WTC11 (cell line): ENCODE measurements around the gene IL13RA1. TPM values are rescaled to one million over a fixed set of nuclear protein-coding genes. Genes with fewer than 3 reads are reported as not detected.

Source experiments
- ATAC-seq: fragments of 200-7000 bp; cut with Tn5 transposase; 2 replicates; pipeline ENCODE4 v1.10.0; 2021; ENCODE audit warnings: mild to moderate bottlenecking, moderate library complexity
- CTCF ChIA-PET: fragments of 300-600 bp; sonication (Branson Sonifier 250); formaldehyde crosslinking; loops from one replicate; lab custom pipeline; 2021; ENCODE audit warnings: antibody characterized with exemption; lab: Charles Lee
- POLR2A ChIA-PET: fragments of 350-600 bp; sonication (Branson Sonifier 250); formaldehyde crosslinking; loops from one replicate; lab custom pipeline; 2021; ENCODE audit warnings: antibody characterized with exemption; lab: Charles Lee
- DNase-seq: peaks from one replicate; pipeline ENCODE4 v3.0.0; 2021; ENCODE audit warnings: low spot score
- H3K27ac Mint-ChIP-seq: 2 replicates; pipeline ENCODE4 v1.8.0; 2021; ENCODE audit warnings: mixed read lengths
- H3K27me3 Mint-ChIP-seq: 2 replicates; pipeline ENCODE4 v1.8.0; 2021; ENCODE audit warnings: low read depth, mild to moderate bottlenecking, moderate library complexity, mixed read lengths
- H3K36me3 Mint-ChIP-seq: 2 replicates; pipeline ENCODE4 v1.8.0; 2021; ENCODE audit warnings: mixed read lengths
- H3K4me1 Mint-ChIP-seq: 2 replicates; pipeline ENCODE4 v1.8.0; 2022; ENCODE audit warnings: mixed read lengths
- H3K4me3 Mint-ChIP-seq: 2 replicates; pipeline ENCODE4 v1.8.0; 2021; ENCODE audit warnings: mild to moderate bottlenecking, moderate library complexity, mixed read lengths
- H3K9me3 Mint-ChIP-seq: 2 replicates; pipeline ENCODE4 v1.8.0; 2021; ENCODE audit warnings: mixed read lengths
- CREB1 ChIP-seq: sonication (generic); formaldehyde crosslinking; IDR thresholded peaks from 2 replicates; pipeline ENCODE4 v1.8.0; 2023; ENCODE audit warnings: mild to moderate bottlenecking, missing genetic modification reagents
- GRHL2 ChIP-seq: fragments of 250-450 bp; sonication (Bioruptor Pico); IDR thresholded peaks from 2 replicates; pipeline ENCODE4 v1.8.0; 2022; ENCODE audit warnings: mild to moderate bottlenecking, moderate library complexity; ENCODE audit not compliant: insufficient replicate concordance, severe bottlenecking
- KAT7 ChIP-seq: sonication (generic); formaldehyde crosslinking; IDR thresholded peaks from 2 replicates; pipeline ENCODE4 v1.8.1; 2023; ENCODE audit warnings: missing genetic modification reagents, mild to moderate bottlenecking, borderline replicate concordance
- SMAD4 ChIP-seq: sonication (generic); formaldehyde crosslinking; IDR thresholded peaks from 2 replicates; pipeline ENCODE4 v1.8.0; 2022; ENCODE audit warnings: mild to moderate bottlenecking, missing genetic modification reagents
- TP53 ChIP-seq: sonication (generic); formaldehyde crosslinking; IDR thresholded peaks from 2 replicates; pipeline ENCODE4 v1.8.1; 2023; ENCODE audit warnings: mild to moderate bottlenecking, missing genetic modification reagents
- ZBTB21 ChIP-seq: sonication (generic); formaldehyde crosslinking; IDR thresholded peaks from 2 replicates; pipeline ENCODE4 v1.8.1; 2023; ENCODE audit warnings: mild to moderate bottlenecking, missing genetic modification reagents, borderline replicate concordance
- ZNF121 ChIP-seq: sonication (generic); formaldehyde crosslinking; IDR thresholded peaks from 2 replicates; pipeline ENCODE4 v1.8.0; 2023; ENCODE audit warnings: missing genetic modification reagents
- ZNF317 ChIP-seq: sonication (generic); formaldehyde crosslinking; IDR thresholded peaks from 2 replicates; pipeline ENCODE4 v1.8.1; 2023; ENCODE audit warnings: low read depth, mild to moderate bottlenecking, moderate library complexity, missing genetic modification reagents, borderline replicate concordance
- ZNF416 ChIP-seq: fragments of 250-450 bp; sonication (Bioruptor Pico); IDR thresholded peaks from 2 replicates; pipeline ENCODE4 v1.9.0; 2021; ENCODE audit warnings: mild to moderate bottlenecking, inconsistent platforms
- total RNA-seq: library from RNA; stranded (reverse); gene quantifications from 3 replicates; pipeline ENCODE4 v1.2.3, GENCODE V29; 2021
- TF ChIP-seq, protein P1 (sequence below): fragments of 250-450 bp; sonication (Bioruptor Pico); IDR thresholded peaks from 2 replicates; pipeline ENCODE4 v1.8.0; 2021; ENCODE audit warnings: mild to moderate bottlenecking
- TF ChIP-seq, protein P2 (sequence below): sonication (generic); formaldehyde crosslinking; IDR thresholded peaks from 2 replicates; pipeline ENCODE4 v1.8.0; 2023; ENCODE audit warnings: missing genetic modification reagents, mild to moderate bottlenecking, borderline replicate concordance
- TF ChIP-seq, protein P3 (sequence below): sonication (generic); formaldehyde crosslinking; IDR thresholded peaks from 2 replicates; pipeline ENCODE4 v1.8.1; 2023; ENCODE audit warnings: mild to moderate bottlenecking, missing genetic modification reagents, moderate library complexity
- TF ChIP-seq, protein P4 (sequence below): sonication (generic); formaldehyde crosslinking; conservative IDR thresholded peaks from 2 replicates; pipeline ENCODE4 v1.8.1; 2022; ENCODE audit warnings: mild to moderate bottlenecking, missing genetic modification reagents
- TF ChIP-seq, protein P5 (sequence below): sonication (generic); formaldehyde crosslinking; IDR thresholded peaks from 2 replicates; pipeline ENCODE4 v1.8.1; 2023; ENCODE audit warnings: mild to moderate bottlenecking, missing genetic modification reagents, borderline replicate concordance

IL13RA1 gene
- total RNA-seq, 1 experiment from 2014 or later, result 11.1 TPM

DNA sequence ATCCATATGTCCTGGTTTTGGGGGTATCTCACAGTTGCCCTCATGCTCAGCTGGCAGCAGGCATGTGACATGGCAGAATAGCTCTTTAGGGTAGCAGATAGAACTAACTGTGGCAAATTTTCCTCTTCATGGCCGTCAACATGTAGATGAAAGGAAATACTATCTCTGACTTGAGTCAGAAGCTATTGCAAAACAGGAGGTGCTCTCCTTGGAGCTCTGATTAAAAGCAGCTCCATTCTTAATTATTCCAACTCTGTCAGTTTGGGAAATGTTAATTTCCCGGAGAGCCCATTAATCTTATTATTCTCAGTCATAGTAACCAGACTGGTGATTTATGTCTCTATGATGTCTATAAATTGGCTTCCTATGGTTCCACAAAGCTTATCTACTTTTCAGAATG is 18.2 kb downstream of the IL13RA1 start:
- H3K4me3 Mint-ChIP-seq, result no peak overlapping the region
- ChIA-PET CTCF (no interaction called here), POLR2A (no interaction called here)
- H3K27me3 Mint-ChIP-seq, result peaks cover 12% of the 10 kb centered on the region
- peaks cover 23% of the 10 kb centered on the region for H3K4me1 Mint-ChIP-seq
- no peak overlapping the region for H3K27ac Mint-ChIP-seq
- DNase-seq, result no peak
- TF ChIP-seq, protein P1, sequence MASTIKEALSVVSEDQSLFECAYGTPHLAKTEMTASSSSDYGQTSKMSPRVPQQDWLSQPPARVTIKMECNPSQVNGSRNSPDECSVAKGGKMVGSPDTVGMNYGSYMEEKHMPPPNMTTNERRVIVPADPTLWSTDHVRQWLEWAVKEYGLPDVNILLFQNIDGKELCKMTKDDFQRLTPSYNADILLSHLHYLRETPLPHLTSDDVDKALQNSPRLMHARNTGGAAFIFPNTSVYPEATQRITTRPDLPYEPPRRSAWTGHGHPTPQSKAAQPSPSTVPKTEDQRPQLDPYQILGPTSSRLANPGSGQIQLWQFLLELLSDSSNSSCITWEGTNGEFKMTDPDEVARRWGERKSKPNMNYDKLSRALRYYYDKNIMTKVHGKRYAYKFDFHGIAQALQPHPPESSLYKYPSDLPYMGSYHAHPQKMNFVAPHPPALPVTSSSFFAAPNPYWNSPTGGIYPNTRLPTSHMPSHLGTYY (CRISPR knock-in tag), result no peak
- TF ChIP-seq ZNF416 (CRISPR knock-in tag), result no peak
- TF ChIP-seq GRHL2, result no peak
- no peak for TF ChIP-seq TP53 (CRISPR knock-in tag)
- TF ChIP-seq KAT7, result no peak
- no peak for TF ChIP-seq ZNF121 (CRISPR knock-in tag)
- TF ChIP-seq, protein P2, sequence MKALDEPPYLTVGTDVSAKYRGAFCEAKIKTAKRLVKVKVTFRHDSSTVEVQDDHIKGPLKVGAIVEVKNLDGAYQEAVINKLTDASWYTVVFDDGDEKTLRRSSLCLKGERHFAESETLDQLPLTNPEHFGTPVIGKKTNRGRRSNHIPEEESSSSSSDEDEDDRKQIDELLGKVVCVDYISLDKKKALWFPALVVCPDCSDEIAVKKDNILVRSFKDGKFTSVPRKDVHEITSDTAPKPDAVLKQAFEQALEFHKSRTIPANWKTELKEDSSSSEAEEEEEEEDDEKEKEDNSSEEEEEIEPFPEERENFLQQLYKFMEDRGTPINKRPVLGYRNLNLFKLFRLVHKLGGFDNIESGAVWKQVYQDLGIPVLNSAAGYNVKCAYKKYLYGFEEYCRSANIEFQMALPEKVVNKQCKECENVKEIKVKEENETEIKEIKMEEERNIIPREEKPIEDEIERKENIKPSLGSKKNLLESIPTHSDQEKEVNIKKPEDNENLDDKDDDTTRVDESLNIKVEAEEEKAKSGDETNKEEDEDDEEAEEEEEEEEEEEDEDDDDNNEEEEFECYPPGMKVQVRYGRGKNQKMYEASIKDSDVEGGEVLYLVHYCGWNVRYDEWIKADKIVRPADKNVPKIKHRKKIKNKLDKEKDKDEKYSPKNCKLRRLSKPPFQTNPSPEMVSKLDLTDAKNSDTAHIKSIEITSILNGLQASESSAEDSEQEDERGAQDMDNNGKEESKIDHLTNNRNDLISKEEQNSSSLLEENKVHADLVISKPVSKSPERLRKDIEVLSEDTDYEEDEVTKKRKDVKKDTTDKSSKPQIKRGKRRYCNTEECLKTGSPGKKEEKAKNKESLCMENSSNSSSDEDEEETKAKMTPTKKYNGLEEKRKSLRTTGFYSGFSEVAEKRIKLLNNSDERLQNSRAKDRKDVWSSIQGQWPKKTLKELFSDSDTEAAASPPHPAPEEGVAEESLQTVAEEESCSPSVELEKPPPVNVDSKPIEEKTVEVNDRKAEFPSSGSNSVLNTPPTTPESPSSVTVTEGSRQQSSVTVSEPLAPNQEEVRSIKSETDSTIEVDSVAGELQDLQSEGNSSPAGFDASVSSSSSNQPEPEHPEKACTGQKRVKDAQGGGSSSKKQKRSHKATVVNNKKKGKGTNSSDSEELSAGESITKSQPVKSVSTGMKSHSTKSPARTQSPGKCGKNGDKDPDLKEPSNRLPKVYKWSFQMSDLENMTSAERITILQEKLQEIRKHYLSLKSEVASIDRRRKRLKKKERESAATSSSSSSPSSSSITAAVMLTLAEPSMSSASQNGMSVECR (CRISPR knock-in tag), result no peak
- H3K36me3 Mint-ChIP-seq, result no peaks in the 10 kb centered on the region
- no peaks in the 10 kb centered on the region for H3K9me3 Mint-ChIP-seq
- ATAC-seq, result no peak

DNA sequence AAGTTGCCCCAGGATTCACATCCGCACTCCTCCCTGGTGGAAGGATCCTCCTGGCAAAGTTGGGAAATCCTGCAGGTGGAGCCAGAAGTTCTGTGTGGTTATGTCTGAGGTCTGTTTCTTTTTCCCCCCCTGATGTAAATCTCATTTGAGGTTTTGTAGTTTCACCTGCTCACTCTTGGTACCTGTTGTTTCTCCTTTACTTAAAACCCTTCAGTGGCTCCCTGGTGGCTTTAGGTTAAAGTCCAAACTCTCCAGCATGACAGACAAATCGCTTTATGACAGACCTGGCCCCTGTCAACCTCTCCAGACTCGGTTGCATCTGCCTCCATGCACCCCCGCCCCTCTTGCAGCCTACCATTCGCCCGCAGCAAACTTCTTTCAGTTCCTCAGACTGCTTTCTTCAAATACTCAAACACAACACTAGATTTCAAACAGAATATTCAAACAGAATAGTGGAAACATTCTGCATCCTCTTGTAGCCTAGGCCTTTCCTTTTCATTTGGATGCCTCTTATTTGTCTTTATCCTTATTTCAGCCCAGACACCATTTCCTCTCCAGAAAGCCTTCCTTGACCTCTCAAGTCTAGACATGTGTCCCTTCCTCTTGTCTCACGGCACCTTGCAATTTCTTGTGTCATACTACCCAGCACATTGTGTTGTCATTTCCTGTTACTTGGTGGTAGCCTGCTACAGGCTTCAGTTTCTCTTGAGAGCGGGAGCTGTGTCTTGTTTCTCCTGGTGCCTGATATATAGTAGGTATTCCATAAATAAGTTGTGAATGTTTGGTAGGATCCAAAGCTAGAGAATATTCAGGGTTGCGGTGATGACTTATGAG is 24.8 kb downstream of the IL13RA1 start:
- TF ChIP-seq SMAD4 (CRISPR knock-in tag) (no peak), ZNF317 (CRISPR knock-in tag) (no peak), CREB1 (CRISPR knock-in tag) (no peak), ZBTB21 (no peak)
- TF ChIP-seq, protein P3, sequence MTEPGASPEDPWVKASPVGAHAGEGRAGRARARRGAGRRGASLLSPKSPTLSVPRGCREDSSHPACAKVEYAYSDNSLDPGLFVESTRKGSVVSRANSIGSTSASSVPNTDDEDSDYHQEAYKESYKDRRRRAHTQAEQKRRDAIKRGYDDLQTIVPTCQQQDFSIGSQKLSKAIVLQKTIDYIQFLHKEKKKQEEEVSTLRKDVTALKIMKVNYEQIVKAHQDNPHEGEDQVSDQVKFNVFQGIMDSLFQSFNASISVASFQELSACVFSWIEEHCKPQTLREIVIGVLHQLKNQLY, result no peak
- TF ChIP-seq, protein P4, sequence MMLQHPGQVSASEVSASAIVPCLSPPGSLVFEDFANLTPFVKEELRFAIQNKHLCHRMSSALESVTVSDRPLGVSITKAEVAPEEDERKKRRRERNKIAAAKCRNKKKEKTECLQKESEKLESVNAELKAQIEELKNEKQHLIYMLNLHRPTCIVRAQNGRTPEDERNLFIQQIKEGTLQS (CRISPR knock-in tag), result no peak
- TF ChIP-seq, protein P5, sequence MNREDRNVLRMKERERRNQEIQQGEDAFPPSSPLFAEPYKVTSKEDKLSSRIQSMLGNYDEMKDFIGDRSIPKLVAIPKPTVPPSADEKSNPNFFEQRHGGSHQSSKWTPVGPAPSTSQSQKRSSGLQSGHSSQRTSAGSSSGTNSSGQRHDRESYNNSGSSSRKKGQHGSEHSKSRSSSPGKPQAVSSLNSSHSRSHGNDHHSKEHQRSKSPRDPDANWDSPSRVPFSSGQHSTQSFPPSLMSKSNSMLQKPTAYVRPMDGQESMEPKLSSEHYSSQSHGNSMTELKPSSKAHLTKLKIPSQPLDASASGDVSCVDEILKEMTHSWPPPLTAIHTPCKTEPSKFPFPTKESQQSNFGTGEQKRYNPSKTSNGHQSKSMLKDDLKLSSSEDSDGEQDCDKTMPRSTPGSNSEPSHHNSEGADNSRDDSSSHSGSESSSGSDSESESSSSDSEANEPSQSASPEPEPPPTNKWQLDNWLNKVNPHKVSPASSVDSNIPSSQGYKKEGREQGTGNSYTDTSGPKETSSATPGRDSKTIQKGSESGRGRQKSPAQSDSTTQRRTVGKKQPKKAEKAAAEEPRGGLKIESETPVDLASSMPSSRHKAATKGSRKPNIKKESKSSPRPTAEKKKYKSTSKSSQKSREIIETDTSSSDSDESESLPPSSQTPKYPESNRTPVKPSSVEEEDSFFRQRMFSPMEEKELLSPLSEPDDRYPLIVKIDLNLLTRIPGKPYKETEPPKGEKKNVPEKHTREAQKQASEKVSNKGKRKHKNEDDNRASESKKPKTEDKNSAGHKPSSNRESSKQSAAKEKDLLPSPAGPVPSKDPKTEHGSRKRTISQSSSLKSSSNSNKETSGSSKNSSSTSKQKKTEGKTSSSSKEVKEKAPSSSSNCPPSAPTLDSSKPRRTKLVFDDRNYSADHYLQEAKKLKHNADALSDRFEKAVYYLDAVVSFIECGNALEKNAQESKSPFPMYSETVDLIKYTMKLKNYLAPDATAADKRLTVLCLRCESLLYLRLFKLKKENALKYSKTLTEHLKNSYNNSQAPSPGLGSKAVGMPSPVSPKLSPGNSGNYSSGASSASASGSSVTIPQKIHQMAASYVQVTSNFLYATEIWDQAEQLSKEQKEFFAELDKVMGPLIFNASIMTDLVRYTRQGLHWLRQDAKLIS (CRISPR knock-in tag), result no peak
- TF ChIP-seq, all 79 proteins: peak for 0
- ChIA-PET CTCF (no interaction called here), POLR2A (no interaction called here)
- DNase-seq (no peak), ATAC-seq (no peak)
- Mint-ChIP-seq H3K9me3 (no peaks in the 10 kb centered on the region), H3K27ac (no peak overlapping the region; the same call in 1 of the 2 replicates), H3K27me3 (no peaks in the 10 kb centered on the region), H3K36me3 (peaks cover 2% of the 10 kb centered on the region; the same call in 1 of the 2 replicates), H3K4me1 (no peaks in the 10 kb centered on the region), H3K4me3 (no peak overlapping the region)
